ENCODE measurements around the gene APLNR.
A peak's percentile ranks its signal among the peaks of the same experiment; 100 is the strongest.

Gene APLNR

GRCh38 chr11:57251037-57251436 lies 14.0 kb upstream of the APLNR start:
- no peak for DNase-seq

GRCh38 chr11:57249384-57250319 lies 12.6 kb upstream of the APLNR start:
- DNase-seq = peak; percentile 85

- DNase-seq = peak; percentile 78
Observed at GRCh38 chr11:57248780-57249383, 11.8 kb upstream of the APLNR start.

- DNase-seq = no peak
Observed at GRCh38 chr11:57244911-57245310, 7.9 kb upstream of the APLNR start.

GRCh38 chr11:57241353-57241972 lies 4.4 kb upstream of the APLNR start:
- no peak for DNase-seq

GRCh38 chr11:57240757-57241156 lies 3.7 kb upstream of the APLNR start:
- DNase-seq = no peak

GRCh38 chr11:57240007-57240406 lies 3.0 kb upstream of the APLNR start:
- no peak for DNase-seq

- DNase-seq = peak; percentile 51
Observed at GRCh38 chr11:57239348-57239747, 2.3 kb upstream of the APLNR start.

- DNase-seq = no peak
Observed at GRCh38 chr11:57235761-57236703, 1.0 kb downstream of the APLNR start.

- DNase-seq = no peak
Observed at GRCh38 chr11:57233702-57234101, 3.3 kb downstream of the APLNR start.

GRCh38 chr11:57231539-57232253 lies 5.4 kb downstream of the APLNR start:
- no peak for DNase-seq

GRCh38 chr11:57230791-57231538 lies 6.1 kb downstream of the APLNR start:
- no peak for DNase-seq

- no peak for DNase-seq
Observed at GRCh38 chr11:57230316-57230715, 6.7 kb downstream of the APLNR start.

GRCh38 chr11:57228600-57228999 lies 8.4 kb downstream of the APLNR start:
- no peak for DNase-seq

GRCh38 chr11:57224537-57224936 lies 12.5 kb downstream of the APLNR start:
- no peak for DNase-seq

- DNase-seq = no peak
Observed at GRCh38 chr11:57224128-57224527, 12.9 kb downstream of the APLNR start.

- no peak for DNase-seq
Observed at GRCh38 chr11:57223601-57224000, 13.4 kb downstream of the APLNR start.

- DNase-seq = no peak
Observed at GRCh38 chr11:57222239-57222638, 14.8 kb downstream of the APLNR start.

GRCh38 chr11:57219021-57219627 lies 17.9 kb downstream of the APLNR start:
- DNase-seq = peak; percentile 28

- DNase-seq = no peak
Observed at GRCh38 chr11:57217053-57217452, 20.0 kb downstream of the APLNR start.

GRCh38 chr11:57216463-57216862 lies 20.6 kb downstream of the APLNR start:
- no peak for DNase-seq

Measured in hematopoietic multipotent progenitor cell treated with erythropoietin and hydrocortisone succinate and interleukin-3 and kit ligand, for 6 days (in vitro differentiated cells).